Neural cell (in vitro differentiated cells): ENCODE data around the gene GRIN3A. TPM values are rescaled to one million over a fixed set of nuclear protein-coding genes. Genes with fewer than 3 reads are reported as not detected.

Experiments
- H2AFZ ChIP-seq: fragments of 200-600, 300-800 bp; sonication (generic), shearing (Covaris generic); 2 replicates; pipeline ENCODE4 v1.6.0; 2014; ENCODE audit warnings: low read depth, mild to moderate bottlenecking, antibody characterized with exemption, low read length, moderate library complexity
- H3F3A ChIP-seq: fragments of 200-600 bp; shearing (Covaris generic); 2 replicates; pipeline ENCODE4 v1.6.1; 2016; ENCODE audit warnings: mild to moderate bottlenecking, moderate library complexity, mixed read lengths, antibody characterized with exemption, low read length; ENCODE audit not compliant: insufficient read depth, poor library complexity, severe bottlenecking
- H3K27ac ChIP-seq: fragments of 200-600, 300-800 bp; sonication (generic), shearing (Covaris generic); 2 replicates; pipeline ENCODE4 v1.5.1; 2014; ENCODE audit warnings: mild to moderate bottlenecking, low read length, moderate library complexity
- H3K27me3 ChIP-seq: fragments of 300-800, 200-600 bp; sonication (generic), shearing (Covaris generic); 2 replicates; pipeline ENCODE4 v1.6.0; 2014; ENCODE audit warnings: mild to moderate bottlenecking, low read depth, low read length, moderate library complexity; ENCODE audit not compliant: insufficient read depth
- H3K36me3 ChIP-seq: fragments of 300-800, 200-600 bp; sonication (generic), shearing (Covaris generic); 2 replicates; pipeline ENCODE4 v1.5.1; 2014; ENCODE audit warnings: mild to moderate bottlenecking, antibody characterized with exemption, low read length, moderate library complexity; ENCODE audit not compliant: insufficient read depth
- H3K4me2 ChIP-seq: fragments of 300-800, 200-600 bp; sonication (generic), shearing (Covaris generic); 2 replicates; pipeline ENCODE4 v1.6.0; 2014; ENCODE audit warnings: mild to moderate bottlenecking, low read length
- H3K4me3 ChIP-seq: fragments of 300-800, 200-600 bp; sonication (generic), shearing (Covaris generic); 2 replicates; pipeline ENCODE4 v1.5.1; 2014; ENCODE audit warnings: mild to moderate bottlenecking, low read length, moderate library complexity
- H3K79me2 ChIP-seq: fragments of 200-600 bp; shearing (Covaris generic); replicated peaks from 2 replicates; pipeline ENCODE4 v1.6.0; 2014; ENCODE audit warnings: mild to moderate bottlenecking, low read length, moderate library complexity; ENCODE audit not compliant: insufficient read depth
- H3K9ac ChIP-seq: fragments of 300-800, 200-600 bp; sonication (generic), shearing (Covaris generic); 2 replicates; pipeline ENCODE4 v1.6.1; 2016; ENCODE audit warnings: mild to moderate bottlenecking, low read length, mixed read lengths
- H3K9me2 ChIP-seq: fragments of 200-600 bp; shearing (Covaris generic); 2 replicates; pipeline ENCODE4 v1.6.1; 2016; ENCODE audit warnings: mild to moderate bottlenecking, low read length, mixed read lengths; ENCODE audit not compliant: insufficient read depth
- H3K9me3 ChIP-seq: fragments of 200-600, 300-800 bp; sonication (generic), shearing (Covaris generic); 2 replicates; pipeline ENCODE4 v1.6.1; 2016; ENCODE audit warnings: mild to moderate bottlenecking, mixed run types, low read length, moderate library complexity, mixed read lengths
- H4K20me1 ChIP-seq: fragments of 200-600 bp; shearing (Covaris generic); 2 replicates; pipeline ENCODE4 v1.6.1; 2016; ENCODE audit warnings: mild to moderate bottlenecking, mixed run types; ENCODE audit not compliant: insufficient read depth
- CTCF ChIP-seq: fragments of 450-650 bp; IDR thresholded peaks from 2 replicates; pipeline ENCODE4 v1.5.1; 2014; ENCODE audit warnings: antibody characterized with exemption, mild to moderate bottlenecking, moderate library complexity; ENCODE audit not compliant: poor library complexity, severe bottlenecking
- EP300 ChIP-seq: fragments of 450-650 bp; conservative IDR thresholded peaks from 2 replicates; pipeline ENCODE4 v1.6.1; 2014; ENCODE audit warnings: antibody characterized with exemption, mild to moderate bottlenecking, moderate library complexity; ENCODE audit not compliant: poor library complexity, severe bottlenecking
- EZH2 ChIP-seq: fragments of 200-600, 300-800 bp; shearing (Covaris generic), sonication (generic); IDR thresholded peaks from 2 replicates; pipeline ENCODE4 v1.6.1; 2014; ENCODE audit warnings: antibody characterized with exemption, low read length, borderline replicate concordance, mild to moderate bottlenecking; ENCODE audit not compliant: insufficient read depth, poor library complexity, severe bottlenecking
- MXI1 ChIP-seq: fragments of 450-650 bp; conservative IDR thresholded peaks from 2 replicates; pipeline ENCODE4 v1.6.1; 2014; ENCODE audit warnings: antibody characterized with exemption, mild to moderate bottlenecking; ENCODE audit not compliant: poor library complexity, severe bottlenecking
- POLR2AphosphoS5 ChIP-seq: IDR thresholded peaks from 2 replicates; pipeline ENCODE4 v1.6.1; 2012
- RAD21 ChIP-seq: fragments of 450-650 bp; conservative IDR thresholded peaks from 2 replicates; pipeline ENCODE4 v1.6.1; 2014; ENCODE audit warnings: antibody characterized with exemption, mild to moderate bottlenecking, moderate library complexity
- REST ChIP-seq: IDR thresholded peaks from 2 replicates; pipeline ENCODE4 v1.6.1; 2012; ENCODE audit warnings: borderline replicate concordance
- SMC3 ChIP-seq: fragments of 450-650 bp; conservative IDR thresholded peaks from 2 replicates; pipeline ENCODE4 v1.6.1; 2014; ENCODE audit warnings: antibody characterized with exemption, mild to moderate bottlenecking, moderate library complexity; ENCODE audit not compliant: poor library complexity
- TAF1 ChIP-seq: IDR thresholded peaks from 2 replicates; pipeline ENCODE4 v1.6.1; 2012; ENCODE audit warnings: low read depth
- polyA plus RNA-seq: library from polyadenylated mRNA; depleted of rRNA; stranded (reverse); fragments of >200 nt; gene quantifications from 2 replicates; pipeline ENCODE4 v1.2.3, GENCODE V29; 2014

GRIN3A gene
- polyA plus RNA-seq, 1 donor from 2014 or later, result 0.59 TPM

- Histone ChIP-seq H3K9ac (no peak overlapping the region), H2AFZ (no peak overlapping the region), H4K20me1 (no peaks in the 10 kb centered on the region), H3K4me2 (no peak overlapping the region), H3K4me3 (no peak overlapping the region), H3K79me2 (no peaks in the 10 kb centered on the region), H3K9me2 (no peaks in the 10 kb centered on the region), H3K27ac (no peak overlapping the region), H3F3A (no peaks in the 10 kb centered on the region), H3K27me3 (no peaks in the 10 kb centered on the region), H3K36me3 (no peaks in the 10 kb centered on the region), H3K9me3 (no peaks in the 10 kb centered on the region)
- no peak for TF ChIP-seq CTCF
- TF ChIP-seq EP300, result no peak
- no peak for TF ChIP-seq POLR2AphosphoS5
- no peak for TF ChIP-seq SMC3
- TF ChIP-seq TAF1, result no peak
- TF ChIP-seq EZH2, result no peak
- TF ChIP-seq RAD21, result no peak
Measured at GRCh38 chr9:101751895-101752294, 13.4 kb upstream of the GRIN3A start.

DNA sequence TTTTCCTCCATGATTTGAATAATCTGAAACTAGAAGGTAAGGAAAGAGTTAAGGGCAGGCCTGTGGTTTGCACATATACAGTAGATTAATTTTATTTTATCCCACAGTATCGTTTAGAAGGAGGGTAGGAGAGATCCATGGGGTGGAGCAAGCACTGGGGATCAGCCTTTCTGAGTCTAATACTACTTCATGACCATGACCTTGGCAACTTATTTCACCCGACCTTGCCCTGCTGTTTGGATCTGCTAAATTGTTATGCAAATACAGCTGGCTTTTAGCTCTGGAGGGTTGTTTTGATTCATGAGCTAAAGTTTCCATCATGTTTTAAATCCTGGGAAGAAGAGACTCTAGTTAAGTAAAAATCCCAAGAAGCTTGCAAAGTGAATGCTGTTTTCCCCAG, 864 bp upstream of the GRIN3A start:
- no peaks in the 10 kb centered on the region for H3K9me3 ChIP-seq
- TF ChIP-seq MXI1 (no peak), EP300 (no peak), RAD21 (no peak), SMC3 (no peak), CTCF (no peak)
- H3K4me2 ChIP-seq, result no peak overlapping the region
- no peaks in the 10 kb centered on the region for H3K9me2 ChIP-seq
- no peak overlapping the region for H2AFZ ChIP-seq
- no peaks in the 10 kb centered on the region for H3K36me3 ChIP-seq
- H3K27me3 ChIP-seq, result peaks cover 62% of the 10 kb centered on the region
- H3K27ac ChIP-seq, result no peak overlapping the region
- H3K79me2 ChIP-seq, result no peaks in the 10 kb centered on the region
- H4K20me1 ChIP-seq, result no peaks in the 10 kb centered on the region
- H3F3A ChIP-seq, result no peaks in the 10 kb centered on the region
- no peak overlapping the region for H3K9ac ChIP-seq
- H3K4me3 ChIP-seq, result no peak overlapping the region

GRCh38 chr9:101737705-101738565, 512 bp downstream of the GRIN3A start:
- H3K27me3 ChIP-seq, result peaks cover 67% of the 10 kb centered on the region
- no peak overlapping the region for H3K27ac ChIP-seq

More at GRCh38 chr9:101737705-101738565, 512 bp downstream of the GRIN3A start:
- no peaks in the 10 kb centered on the region for H3F3A ChIP-seq
- TF ChIP-seq CTCF, result no peak
- TF ChIP-seq EP300, result no peak
- no peak for TF ChIP-seq RAD21
- no peak for TF ChIP-seq EZH2
- TF ChIP-seq TAF1, result no peak
- no peak for TF ChIP-seq MXI1
- no peak for TF ChIP-seq REST
- peak overlapping the region; percentile 79 for H3K4me3 ChIP-seq
- H2AFZ ChIP-seq, result no peak overlapping the region
- H4K20me1 ChIP-seq, result no peaks in the 10 kb centered on the region
- peak overlapping the region; percentile 39 for H3K9ac ChIP-seq
- no peaks in the 10 kb centered on the region for H3K36me3 ChIP-seq
- H3K4me2 ChIP-seq, result peak overlapping the region; percentile 80
- no peaks in the 10 kb centered on the region for H3K9me3 ChIP-seq
- H3K79me2 ChIP-seq, result no peaks in the 10 kb centered on the region
- H3K9me2 ChIP-seq, result no peaks in the 10 kb centered on the region
